Hepatocyte (in vitro differentiated cells): ENCODE data around the gene PLIN4. TPM values are rescaled to one million over a fixed set of nuclear protein-coding genes. Genes with fewer than 3 reads are reported as not detected.

ENCODE experiments used
- DNase-seq: peaks from one replicate; pipeline ENCODE4 v3.0.0-alpha.2; 2016; ENCODE audit warnings: low spot score
- H2AFZ ChIP-seq: fragments of 200-600 bp; sonication (generic); 2 replicates; pipeline ENCODE4 v1.6.0; 2016; ENCODE audit warnings: antibody characterized with exemption, mild to moderate bottlenecking
- H3K27ac ChIP-seq: fragments of 200-600 bp; sonication (generic); 2 replicates; pipeline ENCODE4 v1.5.1; 2016; ENCODE audit warnings: mild to moderate bottlenecking
- H3K27me3 ChIP-seq: fragments of 200-600 bp; sonication (generic); 2 replicates; pipeline ENCODE4 v1.6.1; 2016
- H3K36me3 ChIP-seq: fragments of 200-600 bp; sonication (generic); replicated peaks from 2 replicates; pipeline ENCODE4 v1.5.1; 2016; ENCODE audit warnings: low read depth; ENCODE audit not compliant: insufficient read depth
- H3K4me1 ChIP-seq: fragments of 200-600 bp; sonication (generic); 2 replicates; pipeline ENCODE4 v1.5.1; 2016; ENCODE audit warnings: mild to moderate bottlenecking, moderate library complexity; ENCODE audit not compliant: insufficient read depth
- H3K4me2 ChIP-seq: fragments of 200-600 bp; sonication (generic); 2 replicates; pipeline ENCODE4 v1.6.0; 2016
- H3K4me3 ChIP-seq: fragments of 200-600 bp; sonication (generic); 2 replicates; pipeline ENCODE4 v1.5.1; 2016; ENCODE audit warnings: mild to moderate bottlenecking
- H3K79me2 ChIP-seq: fragments of 200-600 bp; sonication (generic); 2 replicates; pipeline ENCODE4 v1.6.0; 2017; ENCODE audit warnings: mild to moderate bottlenecking
- H3K9me2 ChIP-seq: fragments of 200-600 bp; sonication (generic); replicated peaks from 2 replicates; pipeline ENCODE4 v1.6.0; 2017; ENCODE audit warnings: mild to moderate bottlenecking; ENCODE audit not compliant: insufficient read depth
- H3K9me3 ChIP-seq: fragments of 200-600 bp; sonication (generic); 2 replicates; pipeline ENCODE4 v1.5.1; 2016; ENCODE audit warnings: low read depth, mild to moderate bottlenecking
- H4K20me1 ChIP-seq: fragments of 200-600 bp; sonication (generic); 2 replicates; pipeline ENCODE4 v1.6.0; 2016; ENCODE audit warnings: mild to moderate bottlenecking; ENCODE audit not compliant: insufficient read depth, poor library complexity, severe bottlenecking
- EZH2 ChIP-seq: fragments of 200-600 bp; sonication (generic); IDR thresholded peaks from 2 replicates; pipeline ENCODE4 v1.6.1; 2016; ENCODE audit warnings: antibody characterized with exemption, mild to moderate bottlenecking, borderline replicate concordance
- EZH2phosphoT487 ChIP-seq: fragments of 200-600 bp; sonication (generic); IDR thresholded peaks from one replicate; pipeline ENCODE4 v1.6.1; 2018; ENCODE audit warnings: antibody characterized with exemption, mild to moderate bottlenecking, low read depth, moderate library complexity; ENCODE audit not compliant: unreplicated experiment, severe bottlenecking
- WGBS: methylation state at CpG from one replicate; pipeline ENCODE4 v1.1.6; 2016; ENCODE audit warnings: low lambda C conversion rate; ENCODE audit errors: missing lambda C conversion rate; 5-methylcytosine and 5-hydroxymethylcytosine counted together
- polyA plus RNA-seq: library from polyadenylated mRNA; unstranded; fragments of >200 nt; fragmentation: Nextera tagmentation; extraction: Ambion mirVana; gene quantifications from 2 replicates; pipeline ENCODE4 v1.2.1, GENCODE V29; 2016
- total RNA-seq: library from RNA; depleted of rRNA; stranded (reverse); fragments of >200 nt; gene quantifications from 2 replicates; pipeline ENCODE4 v1.2.3, GENCODE V29; 2014
- TF ChIP-seq, protein P1 (sequence below): fragments of 200-600 bp; sonication (generic); IDR thresholded peaks from 2 replicates; pipeline ENCODE4 v1.5.1; 2016; ENCODE audit warnings: antibody characterized with exemption, mild to moderate bottlenecking; ENCODE audit not compliant: poor library complexity

The PLIN4 gene
- total and polyA plus RNA-seq, 2 experiments from 2014 or later = 0.17 to 0.27 TPM

- H3K4me1 ChIP-seq = no peaks in the 10 kb centered on the region
- no peaks in the 10 kb centered on the region for H3K36me3 ChIP-seq
- H3K79me2 ChIP-seq = no peaks in the 10 kb centered on the region
- no peaks in the 10 kb centered on the region for H3K9me2 ChIP-seq
- WGBS = 98% methylated on average over 5 of the region's 6 CpGs
- H3K27me3 ChIP-seq = no peaks in the 10 kb centered on the region
- no peaks in the 10 kb centered on the region for H3K9me3 ChIP-seq
- TF ChIP-seq, protein P1, sequence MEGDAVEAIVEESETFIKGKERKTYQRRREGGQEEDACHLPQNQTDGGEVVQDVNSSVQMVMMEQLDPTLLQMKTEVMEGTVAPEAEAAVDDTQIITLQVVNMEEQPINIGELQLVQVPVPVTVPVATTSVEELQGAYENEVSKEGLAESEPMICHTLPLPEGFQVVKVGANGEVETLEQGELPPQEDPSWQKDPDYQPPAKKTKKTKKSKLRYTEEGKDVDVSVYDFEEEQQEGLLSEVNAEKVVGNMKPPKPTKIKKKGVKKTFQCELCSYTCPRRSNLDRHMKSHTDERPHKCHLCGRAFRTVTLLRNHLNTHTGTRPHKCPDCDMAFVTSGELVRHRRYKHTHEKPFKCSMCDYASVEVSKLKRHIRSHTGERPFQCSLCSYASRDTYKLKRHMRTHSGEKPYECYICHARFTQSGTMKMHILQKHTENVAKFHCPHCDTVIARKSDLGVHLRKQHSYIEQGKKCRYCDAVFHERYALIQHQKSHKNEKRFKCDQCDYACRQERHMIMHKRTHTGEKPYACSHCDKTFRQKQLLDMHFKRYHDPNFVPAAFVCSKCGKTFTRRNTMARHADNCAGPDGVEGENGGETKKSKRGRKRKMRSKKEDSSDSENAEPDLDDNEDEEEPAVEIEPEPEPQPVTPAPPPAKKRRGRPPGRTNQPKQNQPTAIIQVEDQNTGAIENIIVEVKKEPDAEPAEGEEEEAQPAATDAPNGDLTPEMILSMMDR = no peak
- TF ChIP-seq EZH2phosphoT487 (no peak), EZH2 (no peak)
- no peak overlapping the region for H2AFZ ChIP-seq
- no peak overlapping the region for H3K27ac ChIP-seq
- no peak overlapping the region for H3K4me2 ChIP-seq
- H4K20me1 ChIP-seq = no peaks in the 10 kb centered on the region
- DNase-seq = no peak
- no peak overlapping the region for H3K4me3 ChIP-seq
Observed at GRCh38 chr19:4519172-4519496, 848 bp upstream of the PLIN4 start.

- no peak for DNase-seq
- Histone ChIP-seq H3K4me1 (no peaks in the 10 kb centered on the region), H3K79me2 (no peaks in the 10 kb centered on the region), H3K27me3 (no peaks in the 10 kb centered on the region), H3K27ac (no peak overlapping the region), H3K4me2 (no peak overlapping the region), H3K9me3 (no peaks in the 10 kb centered on the region), H2AFZ (no peak overlapping the region), H3K9me2 (no peaks in the 10 kb centered on the region), H3K4me3 (no peak overlapping the region), H4K20me1 (no peaks in the 10 kb centered on the region), H3K36me3 (no peaks in the 10 kb centered on the region)
- TF ChIP-seq EZH2phosphoT487 (no peak), EZH2 (no peak)
- TF ChIP-seq, protein P1 = no peak
- WGBS = 90% methylated on average over 23 of the region's 24 CpGs
Observed at GRCh38 chr19:4517451-4518057, 732 bp downstream of the PLIN4 start.

DNA sequence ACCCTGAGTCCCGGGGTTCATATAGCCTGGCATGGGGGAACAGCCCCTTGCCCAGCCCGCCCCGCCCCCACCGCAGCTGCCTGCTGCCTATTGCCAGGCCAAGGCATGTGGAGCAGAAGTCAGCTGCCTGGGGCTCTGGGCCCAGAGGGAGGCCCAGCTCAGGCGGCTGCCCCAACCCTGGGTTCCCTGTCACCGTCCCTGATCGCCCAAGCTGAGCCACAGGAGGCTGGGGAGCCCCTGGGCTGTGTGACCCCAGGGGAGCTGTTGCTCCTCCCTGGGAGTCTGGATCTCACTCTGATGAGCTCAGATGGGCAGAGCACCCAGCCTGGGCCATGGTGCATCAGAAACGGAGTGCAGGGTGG, 1.4 kb downstream of the PLIN4 start:
- Histone ChIP-seq H3K4me3 (no peak overlapping the region), H3K4me2 (no peak overlapping the region), H3K4me1 (no peaks in the 10 kb centered on the region), H3K79me2 (no peaks in the 10 kb centered on the region), H3K9me3 (no peaks in the 10 kb centered on the region), H2AFZ (no peak overlapping the region), H3K36me3 (no peaks in the 10 kb centered on the region), H3K27me3 (no peaks in the 10 kb centered on the region), H4K20me1 (no peaks in the 10 kb centered on the region), H3K9me2 (no peaks in the 10 kb centered on the region), H3K27ac (no peak overlapping the region)
- TF ChIP-seq, protein P1 = no peak
- TF ChIP-seq EZH2 = no peak
- no peak for TF ChIP-seq EZH2phosphoT487
- WGBS = 74% methylated on average over 6 of the region's 8 CpGs
- DNase-seq = no peak

DNA sequence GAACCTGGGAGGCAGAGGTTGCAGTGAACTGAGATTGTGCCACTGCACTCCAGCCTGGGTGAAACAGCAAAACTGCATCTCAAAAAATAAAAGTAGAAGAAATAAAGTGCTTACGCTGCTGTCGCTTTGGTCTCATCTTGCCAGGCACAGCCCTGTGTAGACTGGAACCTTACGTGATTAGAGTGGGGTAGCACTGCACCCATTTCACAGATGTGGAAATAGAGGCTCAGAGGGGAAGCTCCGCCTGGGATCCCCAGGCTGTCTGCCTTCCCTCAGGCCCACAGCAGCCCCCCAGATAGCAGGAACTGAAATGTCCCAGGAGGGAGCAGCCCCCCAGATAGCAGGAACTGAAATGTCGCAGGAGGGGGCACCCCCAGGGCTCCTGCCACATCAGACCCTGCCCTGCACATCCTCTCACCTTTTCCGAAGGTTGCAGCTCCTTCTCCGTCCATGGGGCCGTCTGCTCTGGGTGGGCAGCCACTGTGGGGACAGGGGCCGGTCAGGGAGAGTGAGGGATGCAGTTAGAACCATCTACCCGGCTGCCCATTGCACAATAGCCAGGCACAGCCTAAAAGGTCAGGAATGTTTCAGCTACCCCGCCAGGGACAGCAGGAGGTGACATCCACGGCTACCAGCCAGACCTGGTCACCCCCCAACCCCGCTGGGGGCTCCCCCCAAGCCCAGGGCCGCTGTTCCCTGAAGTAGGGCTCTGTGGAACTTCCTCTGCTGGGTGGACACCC, 1.9 kb downstream of the PLIN4 start:
- H3K4me1 ChIP-seq = no peaks in the 10 kb centered on the region
- H3K9me2 ChIP-seq = no peaks in the 10 kb centered on the region
- no peak overlapping the region for H3K27ac ChIP-seq
- H3K9me3 ChIP-seq = no peaks in the 10 kb centered on the region
- no peaks in the 10 kb centered on the region for H3K27me3 ChIP-seq
- no peaks in the 10 kb centered on the region for H3K36me3 ChIP-seq
- H3K79me2 ChIP-seq = no peaks in the 10 kb centered on the region
- WGBS = 81% methylated on average over 14 of the region's 14 CpGs
- no peak for TF ChIP-seq EZH2
- no peak for TF ChIP-seq EZH2phosphoT487
- TF ChIP-seq, protein P1 = no peak
- H3K4me2 ChIP-seq = no peak overlapping the region
- H4K20me1 ChIP-seq = no peaks in the 10 kb centered on the region
- H3K4me3 ChIP-seq = no peak overlapping the region
- DNase-seq = no peak
- no peak overlapping the region for H2AFZ ChIP-seq
